Measurements from ENCODE around the gene EIF4A3.

DNA sequence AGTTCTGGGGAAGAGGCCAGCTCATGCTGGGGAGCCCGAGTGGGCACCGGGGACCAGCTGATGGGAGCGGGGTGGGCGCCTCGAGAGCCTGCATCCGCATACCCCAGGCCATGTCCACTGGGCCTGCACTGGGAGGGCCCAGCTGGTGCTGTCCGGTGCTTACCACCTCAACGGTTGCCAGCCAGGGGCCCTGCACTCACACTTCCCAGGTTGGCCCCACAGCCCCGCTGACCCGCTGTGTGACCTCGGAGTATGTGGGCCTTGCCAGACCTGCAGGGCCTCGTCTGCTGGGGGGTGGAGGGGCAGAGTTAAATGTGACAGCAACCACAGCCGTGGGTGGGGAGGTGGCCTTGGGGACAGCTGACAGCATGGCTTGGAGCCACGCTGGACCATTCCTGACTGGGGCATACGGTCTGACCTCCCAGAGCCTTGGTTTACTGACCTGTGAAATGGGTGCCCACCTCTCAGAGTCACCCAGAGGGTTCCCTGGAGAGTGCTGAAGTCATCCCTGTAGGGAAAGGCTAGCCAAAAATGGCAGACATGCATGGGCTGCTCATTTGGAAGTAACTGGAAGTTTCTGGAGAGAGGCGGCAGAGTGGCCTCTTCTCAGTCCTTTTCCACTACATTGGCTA, 51.0 kb downstream of the EIF4A3 start:
- TF ChIP-seq, protein P1, sequence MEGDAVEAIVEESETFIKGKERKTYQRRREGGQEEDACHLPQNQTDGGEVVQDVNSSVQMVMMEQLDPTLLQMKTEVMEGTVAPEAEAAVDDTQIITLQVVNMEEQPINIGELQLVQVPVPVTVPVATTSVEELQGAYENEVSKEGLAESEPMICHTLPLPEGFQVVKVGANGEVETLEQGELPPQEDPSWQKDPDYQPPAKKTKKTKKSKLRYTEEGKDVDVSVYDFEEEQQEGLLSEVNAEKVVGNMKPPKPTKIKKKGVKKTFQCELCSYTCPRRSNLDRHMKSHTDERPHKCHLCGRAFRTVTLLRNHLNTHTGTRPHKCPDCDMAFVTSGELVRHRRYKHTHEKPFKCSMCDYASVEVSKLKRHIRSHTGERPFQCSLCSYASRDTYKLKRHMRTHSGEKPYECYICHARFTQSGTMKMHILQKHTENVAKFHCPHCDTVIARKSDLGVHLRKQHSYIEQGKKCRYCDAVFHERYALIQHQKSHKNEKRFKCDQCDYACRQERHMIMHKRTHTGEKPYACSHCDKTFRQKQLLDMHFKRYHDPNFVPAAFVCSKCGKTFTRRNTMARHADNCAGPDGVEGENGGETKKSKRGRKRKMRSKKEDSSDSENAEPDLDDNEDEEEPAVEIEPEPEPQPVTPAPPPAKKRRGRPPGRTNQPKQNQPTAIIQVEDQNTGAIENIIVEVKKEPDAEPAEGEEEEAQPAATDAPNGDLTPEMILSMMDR (IDR thresholded peaks at IDR 0.05) = no peak
- no peak for TF ChIP-seq POLR2AphosphoS5 (IDR thresholded peaks at IDR 0.05)
